HG02885 (cell line): ENCODE data around the gene FNDC3B.
"Not testable (repeated sequence)": the region's sequence is repeated elsewhere in the genome, so short reads cannot be mapped to it uniquely, and the experiment has no call there.

Source experiments
- ATAC-seq: cut with Tn5 transposase; IDR thresholded peaks from one replicate; pipeline ENCODE4 v1.9.1; 2021; ENCODE audit warnings: mild to moderate bottlenecking; ENCODE audit not compliant: unreplicated experiment, poor library complexity

The FNDC3B gene

GRCh38 chr3:172039436-172040077 is at the start of gene FNDC3B:
TSS of gene FNDC3B (plus strand) at chr3:172039578. CDS start at chr3:172112480, 72,902 bp downstream.
- peak; percentile 76 for ATAC-seq

DNA sequence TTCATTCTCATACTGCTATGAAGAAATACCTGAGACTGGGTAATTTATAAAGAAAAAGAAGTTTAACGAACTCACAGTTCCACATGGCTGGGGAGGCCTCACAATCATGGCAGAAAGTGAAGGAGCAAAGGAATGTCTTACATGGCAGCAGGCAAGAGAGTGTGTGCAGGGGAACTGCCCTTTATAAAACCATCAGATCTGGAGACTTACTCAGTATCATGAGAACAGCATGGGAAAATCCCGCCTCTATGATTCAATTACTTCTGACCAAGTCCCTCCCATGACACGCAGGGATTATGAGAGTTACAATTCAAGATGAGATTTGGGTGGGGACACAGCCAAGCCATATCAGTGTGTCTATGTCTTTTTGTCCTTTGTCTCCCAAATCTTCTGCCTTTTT is 49.1 kb upstream of the FNDC3B start:
- not testable (repeated sequence) for ATAC-seq

DNA sequence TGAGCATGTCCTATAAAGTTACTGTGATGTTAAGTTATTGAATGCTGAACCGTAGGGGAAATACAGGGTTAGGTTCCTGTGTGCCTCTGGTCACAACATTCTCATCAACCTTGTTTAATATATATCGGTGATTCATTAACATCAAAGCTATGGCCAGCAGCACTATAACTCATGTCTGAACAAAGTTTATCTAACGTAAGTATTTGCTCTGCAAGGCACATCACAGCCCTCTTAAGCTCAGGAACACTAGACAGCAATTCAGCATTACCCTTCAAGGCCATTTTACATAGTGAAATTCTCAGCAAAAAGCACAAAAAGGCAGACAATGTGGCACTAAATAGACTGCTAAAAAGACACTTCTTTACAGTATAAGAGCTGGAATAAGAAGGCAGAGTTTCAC is 48.2 kb upstream of the FNDC3B start:
- no peak for ATAC-seq

- no peak for ATAC-seq
Observed at GRCh38 chr3:171994646-171995428, 44.5 kb upstream of the FNDC3B start.

- no peak for ATAC-seq
Observed at GRCh38 chr3:171995486-171995885, 43.9 kb upstream of the FNDC3B start.

GRCh38 chr3:171996178-171996817 is 43.1 kb upstream of the FNDC3B start:
- ATAC-seq = no peak

DNA sequence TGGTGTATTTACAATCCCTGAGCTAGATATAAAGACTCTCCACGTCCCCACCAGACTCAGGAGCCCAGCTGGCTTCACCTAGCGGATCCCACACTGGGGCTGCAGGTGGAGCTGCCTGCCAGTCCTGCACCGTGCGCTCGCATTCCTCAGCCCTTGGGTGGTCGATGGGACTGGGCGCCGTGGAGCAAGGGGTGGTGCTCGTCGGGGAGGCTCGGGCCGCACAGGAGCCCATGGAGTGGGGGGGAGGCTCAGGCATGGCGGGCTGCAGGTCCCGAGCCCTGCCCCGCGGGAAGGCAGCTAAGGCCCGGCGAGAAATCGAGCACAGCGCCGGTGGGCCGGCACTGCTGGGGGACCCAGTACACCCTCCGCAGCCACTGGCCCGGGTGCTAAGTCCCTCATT is 40.6 kb upstream of the FNDC3B start:
- ATAC-seq = not testable (repeated sequence)

GRCh38 chr3:172001616-172002015 is 37.8 kb upstream of the FNDC3B start:
- not testable (repeated sequence) for ATAC-seq

DNA sequence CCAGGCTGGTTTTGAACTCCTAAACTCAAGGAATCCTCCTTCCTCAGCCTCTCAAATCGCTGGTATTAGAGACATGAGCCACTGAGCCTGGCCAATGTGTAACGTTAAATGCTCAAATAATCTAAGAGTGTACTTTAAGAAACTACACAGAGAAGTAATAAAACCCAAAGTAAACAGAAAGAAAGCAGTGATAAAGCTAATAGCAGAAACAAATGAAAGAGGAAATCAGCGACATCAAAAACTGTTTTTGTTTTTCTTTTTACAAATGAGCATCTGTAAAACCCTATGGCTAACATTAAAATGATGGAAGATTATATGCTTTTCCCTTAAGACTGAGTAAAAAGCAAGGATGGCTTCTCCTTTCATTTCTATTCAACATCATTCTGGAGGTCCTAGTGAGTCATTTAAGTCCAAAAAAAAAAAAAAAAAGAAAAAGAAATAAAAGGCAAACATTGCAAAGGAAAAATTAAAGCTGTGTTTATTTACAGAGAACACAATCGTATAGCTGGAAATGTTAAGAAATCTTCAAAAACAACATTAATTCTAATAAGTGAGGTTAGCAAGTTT is 36.8 kb upstream of the FNDC3B start:
- no peak for ATAC-seq

GRCh38 chr3:172003146-172003545 is 36.2 kb upstream of the FNDC3B start:
- no peak for ATAC-seq

DNA sequence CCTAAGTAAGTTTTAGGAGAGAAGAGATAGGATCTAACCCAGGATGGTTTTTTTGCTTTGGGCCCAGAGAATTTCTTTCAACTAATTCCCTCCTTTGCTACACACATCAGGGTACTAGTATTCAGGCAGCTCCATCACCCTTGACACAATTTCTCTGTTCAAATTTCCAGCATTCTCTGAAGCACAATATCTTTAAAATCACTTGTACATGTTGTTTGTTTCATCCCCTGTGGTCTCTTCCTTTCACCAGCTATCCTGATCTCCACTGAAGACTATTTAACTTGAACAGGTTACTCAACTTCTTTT is 32.4 kb upstream of the FNDC3B start:
- no peak for ATAC-seq

DNA sequence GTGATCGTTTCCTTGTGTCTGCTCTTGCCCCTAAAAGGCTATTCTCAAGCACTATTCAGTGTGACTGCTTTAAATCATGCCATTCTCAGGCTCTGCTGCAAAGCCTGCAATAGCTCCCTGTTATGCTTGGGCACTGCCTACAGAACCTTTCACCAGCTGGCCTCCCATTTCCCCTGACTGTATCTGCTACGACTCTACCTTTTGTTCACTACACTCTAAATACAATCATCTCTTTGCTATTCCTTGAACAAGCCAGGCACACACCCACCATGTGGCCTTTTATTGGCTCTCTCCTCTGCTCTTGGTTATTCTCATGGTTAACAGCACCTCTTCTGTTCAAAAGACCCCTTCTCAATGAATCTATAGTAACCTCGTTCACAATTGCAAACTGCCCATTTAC is 29.6 kb upstream of the FNDC3B start:
- no peak for ATAC-seq

DNA sequence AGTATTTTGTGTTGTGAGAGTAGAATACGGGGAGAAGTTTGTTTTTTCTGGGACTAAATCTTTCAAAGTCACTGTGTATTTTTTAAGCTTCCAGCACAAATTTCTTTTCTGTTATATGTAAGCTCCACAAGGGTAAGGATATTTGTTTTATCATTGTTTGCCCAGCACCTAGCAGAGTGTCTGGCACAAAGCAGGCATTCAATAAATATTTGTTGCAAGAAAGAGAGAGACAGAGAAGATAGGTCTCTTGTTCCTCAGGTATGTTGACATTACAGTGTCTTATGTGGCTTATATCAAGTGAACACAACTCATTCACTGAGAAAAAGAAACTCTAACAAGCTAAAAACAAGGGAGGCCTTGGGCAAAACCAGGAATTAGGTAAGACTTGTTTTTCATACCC is 26.6 kb upstream of the FNDC3B start:
- no peak for ATAC-seq

DNA sequence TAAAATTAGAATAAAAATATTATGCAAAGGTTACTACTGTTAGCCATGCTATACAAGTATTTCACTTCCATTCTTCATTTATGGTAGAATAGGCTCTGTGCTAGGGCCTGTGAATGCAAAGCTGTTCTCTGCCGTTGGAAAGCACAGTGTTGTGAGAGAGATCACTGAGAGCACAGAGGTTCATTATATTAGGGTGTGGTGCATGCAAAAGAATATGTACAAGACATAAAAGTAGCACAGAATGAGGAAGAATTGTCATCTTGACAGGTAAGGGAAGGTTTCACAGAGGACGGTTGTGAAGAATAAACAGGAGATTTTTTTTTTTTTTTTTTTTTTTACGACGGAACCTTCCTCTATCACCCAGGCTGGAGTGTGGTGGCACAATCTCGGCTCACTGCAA is 25.2 kb upstream of the FNDC3B start:
- ATAC-seq = no peak

DNA sequence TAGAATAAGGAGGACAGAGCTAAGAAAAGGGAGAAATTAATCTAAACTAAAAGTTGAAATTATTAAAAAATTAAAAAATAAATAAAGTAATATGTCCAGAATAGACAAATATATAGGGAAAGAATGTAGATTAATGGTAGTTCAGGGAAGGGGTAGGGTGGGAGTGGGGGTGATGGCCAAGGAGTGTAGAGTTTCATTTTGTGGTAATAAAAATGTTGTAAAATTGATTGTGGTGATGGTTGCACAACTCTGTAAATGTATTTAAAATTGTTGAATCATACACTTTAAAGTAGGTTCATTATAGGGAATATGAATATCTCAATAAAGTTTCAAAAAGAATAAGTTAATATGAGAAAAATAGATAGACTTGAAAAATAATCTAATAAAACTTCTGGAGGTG is 21.0 kb upstream of the FNDC3B start:
- no peak for ATAC-seq

- no peak for ATAC-seq
Observed at GRCh38 chr3:172020763-172021162, 18.6 kb upstream of the FNDC3B start.

DNA sequence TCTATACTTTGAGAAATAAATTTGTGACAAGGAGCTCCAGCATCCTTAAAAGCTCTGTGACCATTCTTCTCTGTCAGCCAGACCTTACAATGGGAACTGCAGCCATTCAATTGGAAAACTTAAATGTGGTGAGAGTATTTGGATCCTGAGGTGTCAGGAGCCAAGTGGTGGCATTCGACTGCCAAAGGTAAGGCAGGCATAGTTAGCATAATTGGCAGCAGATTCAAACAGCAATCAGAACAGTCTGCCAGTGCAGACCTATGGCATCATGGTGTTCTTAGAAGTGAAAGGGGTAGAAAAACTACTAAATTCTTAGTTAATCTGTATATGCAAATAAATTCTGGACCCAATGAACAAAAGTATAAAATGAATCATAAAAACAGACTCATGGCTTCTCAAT is 18.2 kb upstream of the FNDC3B start:
- no peak for ATAC-seq

DNA sequence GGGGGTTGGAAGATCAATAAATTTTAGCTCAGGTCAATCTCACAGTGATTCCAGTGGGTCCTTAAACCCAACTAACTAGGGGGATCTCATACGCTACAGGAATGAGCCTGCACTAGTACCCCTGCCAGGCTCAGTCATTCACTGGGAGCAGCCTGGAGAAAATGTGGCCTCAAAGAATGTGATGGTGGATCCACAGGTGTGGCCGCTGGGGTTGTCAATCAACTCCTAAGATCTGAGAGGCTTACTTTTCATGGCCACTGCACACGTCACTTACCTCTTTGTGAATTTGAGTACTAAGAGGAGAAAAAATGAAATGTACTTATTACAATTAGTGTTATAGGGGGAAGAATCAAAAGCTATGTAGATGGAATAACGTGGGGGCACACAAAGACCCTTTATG is 17.5 kb upstream of the FNDC3B start:
- ATAC-seq = no peak

DNA sequence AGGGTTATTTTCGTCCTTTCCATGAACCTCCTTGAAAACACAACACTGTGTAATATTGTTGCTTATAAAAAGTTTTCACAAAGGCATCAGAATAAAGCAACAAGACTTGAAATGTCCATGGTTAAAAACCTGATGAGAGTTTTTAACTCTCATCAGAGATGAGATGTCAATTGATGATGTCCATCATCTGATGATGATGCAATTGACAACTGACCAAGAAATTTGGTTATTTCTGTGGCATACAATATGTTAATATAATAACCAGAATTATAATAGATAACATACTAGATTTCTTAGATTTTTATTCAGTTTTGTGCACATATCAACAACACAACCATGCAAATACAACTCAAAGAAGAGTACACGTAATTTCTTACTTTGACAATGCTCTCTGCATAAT is 15.5 kb upstream of the FNDC3B start:
- no peak for ATAC-seq

DNA sequence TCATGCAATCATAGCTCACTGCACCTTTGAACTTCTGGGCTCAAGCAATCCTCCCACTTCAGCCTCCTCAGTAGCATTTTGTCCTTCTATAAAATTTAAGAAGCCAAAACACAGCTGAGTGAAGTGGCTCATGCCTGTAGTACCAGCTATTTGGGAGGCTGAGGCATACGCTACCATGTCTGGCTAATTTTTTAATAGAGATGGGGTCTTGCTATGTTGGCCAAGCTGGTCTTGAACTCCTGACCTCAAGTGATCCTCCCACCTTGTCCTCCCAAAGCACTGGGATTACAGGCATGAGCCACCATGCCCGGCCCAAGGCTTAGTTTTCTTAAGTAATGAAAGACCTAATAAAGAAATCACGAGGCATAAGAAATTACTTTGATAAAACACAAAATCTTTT is 14.7 kb upstream of the FNDC3B start:
- no peak for ATAC-seq

- no peak for ATAC-seq
Observed at GRCh38 chr3:172029425-172030098, 9.8 kb upstream of the FNDC3B start.
